ENCODE measurements around the gene STAG1.

DNA sequence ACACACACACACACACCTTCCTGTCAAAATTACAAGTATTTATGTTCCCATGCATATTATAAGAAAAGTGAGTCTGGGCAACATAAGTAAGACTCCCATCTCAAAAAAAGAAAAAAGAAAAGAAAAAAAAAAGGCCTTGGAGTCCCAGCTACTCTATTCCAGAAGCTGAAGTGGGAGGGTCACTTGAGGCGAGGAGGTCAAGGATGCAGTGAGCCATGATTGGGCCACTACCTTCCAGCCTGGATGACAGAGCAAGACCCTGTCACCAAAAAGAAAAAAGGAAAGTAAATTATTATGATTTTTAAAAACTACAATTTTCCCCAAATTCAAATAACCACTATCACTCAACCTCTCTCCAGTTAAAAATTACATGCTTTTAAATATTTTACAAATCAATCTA is 113.1 kb downstream of the STAG1 start:
- TF ChIP-seq POLR2A (IDR thresholded peaks at IDR 0.05; ENCODE audit: low read length) (no peak), GATA1 (IDR thresholded peaks at IDR 0.05; ENCODE audit: low read depth, low read length) (no peak)
